HUDEP-2 (cell line): ENCODE results near the gene LPAR6.

Experiments used
- DNase-seq, 76 experiments: peaks; one replicate each; lab custom pipeline; 2025; ENCODE audit not compliant: unreplicated experiment in 76 of 76; lab: John Stamatoyannopoulos, UW

LPAR6 gene

GRCh38 chr13:48380581-48380980, 32.3 kb downstream of the LPAR6 start:
- DNase-seq: no peak

GRCh38 chr13:48377857-48378256, 35.1 kb downstream of the LPAR6 start:
- DNase-seq: no peak

- no peak for DNase-seq
These were observed 42.1 kb downstream of the LPAR6 start for GRCh38 chr13:48370815-48371214.

GRCh38 chr13:48369988-48370387, 42.9 kb downstream of the LPAR6 start:
- no peak for DNase-seq
